ENCODE results near the gene KIAA1958.

KIAA1958 gene

DNA sequence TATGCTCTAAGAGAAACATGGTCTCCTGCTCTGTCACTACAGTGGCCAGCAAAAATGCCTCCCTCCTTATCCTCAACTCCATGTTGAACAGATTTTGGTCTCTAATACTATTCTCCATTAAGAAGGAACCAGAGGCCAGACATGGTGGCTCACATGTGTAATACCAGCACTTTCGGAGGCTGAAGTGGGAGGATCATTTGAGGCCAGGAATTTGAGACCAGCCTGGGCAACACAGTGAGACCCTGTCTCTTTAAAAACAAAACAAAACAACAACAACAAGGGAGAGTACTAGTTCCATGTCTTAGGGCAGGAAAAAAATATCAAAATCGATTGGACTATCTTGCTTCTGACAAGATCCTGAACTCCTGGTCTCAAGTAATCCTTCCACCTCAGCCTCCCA is 216.7 kb downstream of the KIAA1958 start:
- DNase-seq (ENCODE audit: insufficient read length, low spot score) = no peak
- FAIRE-seq = no peak

DNA sequence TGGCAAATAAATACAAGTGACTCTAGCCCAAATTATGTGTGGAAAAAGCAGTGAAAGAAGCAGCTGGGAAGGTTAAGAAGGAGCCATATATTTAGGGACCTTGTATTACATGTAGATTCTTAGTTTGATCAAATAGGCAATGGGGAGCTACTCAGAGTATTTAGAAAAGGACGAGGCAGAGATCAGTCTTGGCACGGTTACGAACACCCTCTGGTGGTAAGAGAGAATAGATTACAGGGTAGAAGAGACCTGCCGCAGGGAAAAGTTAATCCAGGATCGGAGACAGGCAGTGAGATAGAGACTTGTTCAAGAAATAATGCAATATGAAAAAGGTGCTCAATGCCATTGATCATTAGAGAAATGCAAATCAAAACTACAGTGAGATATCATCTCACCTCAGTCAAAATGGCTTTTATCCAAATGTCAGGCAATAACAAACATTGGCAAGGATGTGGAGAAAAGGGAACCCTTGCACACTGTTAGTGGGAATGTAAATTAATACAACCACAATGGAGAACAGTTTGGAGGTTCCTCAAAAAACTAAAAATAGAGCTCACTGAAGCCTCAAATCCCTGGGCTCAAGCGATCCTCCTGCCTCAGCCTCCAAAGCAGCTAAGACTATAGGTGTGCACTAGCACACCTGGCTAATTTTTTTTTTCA is 219.3 kb downstream of the KIAA1958 start:
- no peak for DNase-seq (ENCODE audit: insufficient read length, low spot score)
- no peak for FAIRE-seq

DNA sequence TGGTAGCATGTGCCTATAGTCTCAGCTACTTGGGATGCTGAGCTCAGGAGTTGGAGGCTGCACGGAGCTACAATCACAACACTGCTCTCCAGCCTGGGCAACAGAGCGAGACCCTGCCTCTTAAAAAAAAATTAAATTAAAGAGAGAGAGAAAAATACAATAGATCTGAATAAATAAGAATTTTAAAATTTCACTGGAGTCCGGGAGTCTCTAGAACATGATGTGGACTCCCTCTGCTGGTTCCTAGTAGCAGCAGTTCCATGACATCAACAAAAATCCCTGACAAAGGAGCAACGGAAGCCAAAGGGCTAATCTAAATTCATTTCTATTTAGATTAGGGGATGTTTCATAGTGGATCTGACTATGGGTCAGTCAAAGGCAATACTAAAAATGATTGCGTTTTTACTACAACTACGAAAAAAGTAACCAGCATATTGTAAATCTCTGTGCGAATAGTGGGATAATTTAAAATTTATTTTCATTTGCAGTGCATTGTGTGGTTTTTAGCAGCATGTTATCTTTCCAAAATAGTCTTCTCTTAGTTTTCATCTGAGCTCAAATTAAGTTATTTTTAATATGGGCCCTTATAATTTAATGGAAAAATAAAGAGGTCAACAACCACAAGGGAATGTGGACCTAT is 224.5 kb downstream of the KIAA1958 start:
- FAIRE-seq (no peak), DNase-seq (ENCODE audit: insufficient read length, low spot score) (no peak)

DNA sequence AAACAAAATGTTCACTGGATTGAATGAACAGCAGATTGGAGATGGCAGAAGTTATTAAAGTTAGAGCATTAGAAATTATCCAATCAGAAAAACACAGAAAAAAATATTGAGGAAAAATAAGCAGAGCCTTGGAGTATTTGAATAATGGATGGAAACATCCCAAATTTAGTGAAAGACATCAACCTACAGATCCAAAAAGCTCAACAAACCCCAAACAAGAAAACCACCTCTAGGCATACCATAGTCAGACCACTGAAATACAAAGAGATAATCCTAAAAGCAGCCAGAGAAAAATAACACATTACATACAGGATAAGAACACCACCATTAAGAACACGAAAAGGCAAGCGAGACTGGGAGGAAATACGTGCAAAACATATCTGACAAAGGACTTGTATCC is 226.1 kb downstream of the KIAA1958 start:
- DNase-seq (ENCODE audit: insufficient read length, low spot score) (no peak), FAIRE-seq (no peak)

DNA sequence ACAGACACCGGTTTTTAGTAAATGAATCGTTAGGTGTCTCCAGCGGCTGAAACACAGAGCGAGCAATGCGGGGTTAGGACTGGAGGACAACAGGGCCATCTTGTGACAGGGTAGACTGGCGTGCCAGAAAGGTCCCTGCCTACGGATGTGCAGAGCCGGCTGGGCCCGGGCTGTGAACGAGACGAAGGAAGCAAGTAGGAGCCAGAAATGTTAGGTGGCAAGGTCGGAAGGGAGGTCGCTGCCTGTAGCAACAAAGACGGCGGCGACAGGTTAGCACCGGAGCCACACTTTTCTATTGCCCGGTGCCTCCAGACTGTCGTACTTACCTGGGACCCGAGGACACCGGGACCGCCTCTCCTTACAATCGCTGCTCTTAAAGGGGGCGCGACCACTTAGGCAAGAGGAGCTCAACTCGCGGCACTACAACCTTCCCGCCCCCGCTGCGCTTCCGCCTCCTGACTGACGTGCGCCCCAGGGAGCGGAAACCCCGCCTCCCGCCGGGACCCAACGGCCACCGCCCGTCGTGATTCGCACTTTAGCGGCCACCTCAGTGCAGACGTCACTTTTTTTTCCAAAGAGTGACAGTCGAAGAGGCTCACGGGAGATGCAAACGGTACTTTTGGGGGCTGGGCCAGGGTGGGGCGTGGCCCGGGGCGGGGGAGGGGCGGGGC is 231.2 kb downstream of the KIAA1958 start, which contains the start of gene INIP:
Gene INIP (minus strand): TSS at position 457 of the 671 bp plus-strand sequence. CDS start 1,632 bp downstream, outside the sequence.
- DNase-seq (ENCODE audit: insufficient read length, low spot score) (peak; percentile 83), FAIRE-seq (peak; percentile 85)
